Measurements from ENCODE around the gene GBP6.
"Not testable (repeated sequence)": the region's sequence is repeated elsewhere in the genome, so short reads cannot be mapped to it uniquely, and the experiment has no call there.

The GBP6 gene, protein sequence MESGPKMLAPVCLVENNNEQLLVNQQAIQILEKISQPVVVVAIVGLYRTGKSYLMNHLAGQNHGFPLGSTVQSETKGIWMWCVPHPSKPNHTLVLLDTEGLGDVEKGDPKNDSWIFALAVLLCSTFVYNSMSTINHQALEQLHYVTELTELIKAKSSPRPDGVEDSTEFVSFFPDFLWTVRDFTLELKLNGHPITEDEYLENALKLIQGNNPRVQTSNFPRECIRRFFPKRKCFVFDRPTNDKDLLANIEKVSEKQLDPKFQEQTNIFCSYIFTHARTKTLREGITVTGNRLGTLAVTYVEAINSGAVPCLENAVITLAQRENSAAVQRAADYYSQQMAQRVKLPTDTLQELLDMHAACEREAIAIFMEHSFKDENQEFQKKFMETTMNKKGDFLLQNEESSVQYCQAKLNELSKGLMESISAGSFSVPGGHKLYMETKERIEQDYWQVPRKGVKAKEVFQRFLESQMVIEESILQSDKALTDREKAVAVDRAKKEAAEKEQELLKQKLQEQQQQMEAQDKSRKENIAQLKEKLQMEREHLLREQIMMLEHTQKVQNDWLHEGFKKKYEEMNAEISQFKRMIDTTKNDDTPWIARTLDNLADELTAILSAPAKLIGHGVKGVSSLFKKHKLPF

DNA sequence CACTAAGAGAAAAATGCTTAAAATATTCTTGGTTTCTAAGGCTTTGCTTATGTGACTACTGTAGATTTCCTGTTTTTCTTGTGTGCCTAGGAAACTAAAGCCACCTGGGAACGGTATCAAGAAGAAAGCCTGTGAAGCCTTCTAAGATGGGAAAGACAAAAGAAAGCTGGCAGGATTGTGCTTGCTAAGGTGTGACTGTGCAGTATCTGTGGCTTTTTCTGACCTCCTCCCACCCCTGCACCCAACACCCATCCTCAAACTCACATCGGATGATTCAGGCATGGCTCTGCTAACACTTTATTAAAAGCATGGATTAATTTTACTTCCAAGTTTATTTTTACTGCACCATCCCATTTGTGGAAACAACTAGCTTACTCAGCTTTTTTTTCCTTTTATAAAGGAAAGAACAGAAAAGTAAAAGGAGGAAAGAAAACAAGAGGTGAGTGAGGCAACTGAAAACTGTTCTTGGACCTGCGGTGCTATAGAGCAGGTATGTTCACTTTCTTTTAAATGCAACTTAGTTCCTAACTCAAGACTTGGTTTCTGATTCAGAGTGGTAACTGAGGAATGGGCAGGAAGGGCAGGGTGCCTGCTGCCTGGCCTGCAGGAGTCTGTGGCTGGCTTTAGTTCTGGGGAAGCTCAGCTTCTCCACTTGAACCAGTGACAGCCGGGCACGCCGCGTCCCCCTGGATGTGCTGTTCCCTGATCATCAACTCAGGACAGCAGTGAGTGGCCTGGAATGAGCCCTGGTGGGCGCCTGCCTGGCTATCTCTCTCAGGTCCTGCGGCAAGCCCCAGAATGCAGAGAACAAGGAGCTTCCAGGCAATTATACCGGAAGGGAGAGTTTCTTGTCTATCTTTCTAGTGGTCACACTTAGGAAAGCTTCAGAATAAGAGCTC lies at the start of gene GBP6:
TSS of gene GBP6 (plus strand) at position 422 of the 899 bp plus-strand sequence. CDS start 4,493 bp downstream, outside the sequence.
- DNase-seq = no peak

- DNase-seq = no peak
These were observed 41.5 kb upstream of the GBP6 start for GRCh38 chr1:89322402-89322801.

- DNase-seq = no peak
These were observed 32.0 kb upstream of the GBP6 start for GRCh38 chr1:89331890-89332289.

- no peak for DNase-seq
These were observed 31.4 kb upstream of the GBP6 start for GRCh38 chr1:89332461-89332860.

DNA sequence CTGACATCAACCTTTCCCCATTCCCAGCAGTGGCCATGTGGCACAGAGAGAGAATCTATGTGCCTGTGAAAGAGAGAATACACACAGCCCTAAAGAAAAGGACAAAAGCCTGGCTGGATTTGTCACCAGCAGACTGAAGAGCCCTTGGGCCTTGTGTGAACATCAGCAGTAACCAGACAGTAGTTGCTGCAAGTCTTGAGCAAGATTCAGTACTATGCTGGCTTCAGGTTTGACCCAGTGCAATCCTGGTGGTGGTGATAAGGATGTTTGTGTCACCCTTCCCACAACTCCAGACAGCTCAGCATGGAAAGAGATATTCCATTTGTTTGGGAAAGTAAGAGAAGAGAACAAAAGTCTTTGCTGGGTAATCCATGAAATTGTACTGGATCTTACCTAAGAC lies 28.4 kb upstream of the GBP6 start:
- DNase-seq = no peak

DNA sequence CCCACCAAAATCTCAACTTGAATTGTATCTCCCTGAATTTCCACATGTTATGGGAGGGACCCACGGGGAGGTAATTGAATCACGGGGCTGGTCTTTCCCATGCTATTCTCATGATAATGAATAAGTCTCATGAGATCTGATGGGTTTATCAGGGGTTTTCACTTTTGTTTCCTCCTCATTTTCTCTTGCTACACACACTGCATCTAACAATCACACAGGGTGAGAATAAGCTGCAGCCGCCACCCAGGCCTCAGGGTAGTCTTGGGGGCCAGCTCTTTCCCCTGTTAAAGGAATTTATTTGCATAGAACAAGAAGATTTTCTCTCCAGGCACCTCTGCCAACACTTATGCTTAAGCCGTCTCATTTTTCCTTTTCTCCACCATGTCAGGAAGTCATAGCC lies 26.0 kb upstream of the GBP6 start:
- no peak for DNase-seq

- no peak for DNase-seq
These were observed 24.8 kb upstream of the GBP6 start for GRCh38 chr1:89339039-89339438.

- not testable (repeated sequence) for DNase-seq
These were observed 18.4 kb upstream of the GBP6 start for GRCh38 chr1:89345479-89345878.

- DNase-seq = no peak
These were observed 16.6 kb upstream of the GBP6 start for GRCh38 chr1:89347296-89347695.

DNA sequence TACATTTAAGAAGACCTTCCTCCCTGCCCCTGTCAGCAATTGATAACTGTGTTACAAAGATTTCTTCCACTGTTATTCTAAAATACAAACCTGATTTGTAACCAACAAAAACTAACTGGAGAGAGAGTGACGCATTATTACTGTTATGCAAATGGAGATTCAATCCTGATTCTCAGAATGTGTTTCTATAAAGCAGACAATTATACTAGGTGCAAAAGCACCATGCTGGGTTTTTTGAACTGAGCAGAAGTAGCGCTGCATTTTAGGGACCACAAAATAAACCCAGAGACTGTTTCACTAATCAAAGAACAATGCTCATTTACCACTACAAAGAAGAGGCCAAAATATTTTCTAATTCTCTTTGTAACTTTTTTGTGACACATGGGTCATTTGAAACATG lies 13.6 kb upstream of the GBP6 start:
- no peak for DNase-seq

- DNase-seq = no peak
These were observed 12.1 kb upstream of the GBP6 start for GRCh38 chr1:89351597-89352311.

DNA sequence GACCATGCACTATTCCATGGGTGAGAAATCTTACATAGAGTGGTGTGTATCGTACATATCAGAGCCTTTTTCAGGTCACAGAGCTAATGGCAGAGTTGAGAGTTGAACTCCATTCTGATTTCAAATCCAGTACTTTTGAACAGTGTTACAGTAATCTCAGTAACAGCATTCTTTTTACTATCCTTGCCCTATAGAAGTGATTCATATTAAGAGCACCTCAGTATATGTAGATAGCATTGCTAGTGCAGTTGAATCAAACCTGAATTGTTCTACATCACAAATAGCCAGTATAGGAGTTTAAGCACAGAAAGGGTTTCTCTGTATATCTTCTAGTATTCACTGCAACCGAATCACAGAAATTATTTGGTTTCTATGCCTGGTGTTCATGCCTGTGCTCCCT lies 11.4 kb upstream of the GBP6 start:
- DNase-seq = no peak

- no peak for DNase-seq
These were observed 9.7 kb upstream of the GBP6 start for GRCh38 chr1:89354205-89354604.

DNA sequence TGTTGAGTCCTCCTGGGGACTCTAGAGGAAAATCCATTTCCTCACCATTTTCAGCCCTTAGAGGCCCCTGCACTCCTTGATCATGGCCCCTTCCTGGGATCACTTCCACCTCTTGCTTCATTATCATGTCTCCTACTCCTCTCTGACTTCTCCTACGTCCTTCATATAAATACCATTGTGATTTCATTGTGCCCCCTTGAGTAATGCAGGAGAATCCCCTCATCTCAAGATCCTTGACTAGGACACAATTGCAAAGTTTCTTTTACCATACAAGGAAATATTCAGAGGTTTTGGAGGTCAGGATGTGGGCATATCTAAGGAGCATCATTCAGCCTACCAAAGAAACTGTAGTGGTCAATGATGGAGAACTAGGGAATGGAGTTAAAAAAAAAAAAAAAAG lies 8.8 kb upstream of the GBP6 start:
- DNase-seq = no peak

DNA sequence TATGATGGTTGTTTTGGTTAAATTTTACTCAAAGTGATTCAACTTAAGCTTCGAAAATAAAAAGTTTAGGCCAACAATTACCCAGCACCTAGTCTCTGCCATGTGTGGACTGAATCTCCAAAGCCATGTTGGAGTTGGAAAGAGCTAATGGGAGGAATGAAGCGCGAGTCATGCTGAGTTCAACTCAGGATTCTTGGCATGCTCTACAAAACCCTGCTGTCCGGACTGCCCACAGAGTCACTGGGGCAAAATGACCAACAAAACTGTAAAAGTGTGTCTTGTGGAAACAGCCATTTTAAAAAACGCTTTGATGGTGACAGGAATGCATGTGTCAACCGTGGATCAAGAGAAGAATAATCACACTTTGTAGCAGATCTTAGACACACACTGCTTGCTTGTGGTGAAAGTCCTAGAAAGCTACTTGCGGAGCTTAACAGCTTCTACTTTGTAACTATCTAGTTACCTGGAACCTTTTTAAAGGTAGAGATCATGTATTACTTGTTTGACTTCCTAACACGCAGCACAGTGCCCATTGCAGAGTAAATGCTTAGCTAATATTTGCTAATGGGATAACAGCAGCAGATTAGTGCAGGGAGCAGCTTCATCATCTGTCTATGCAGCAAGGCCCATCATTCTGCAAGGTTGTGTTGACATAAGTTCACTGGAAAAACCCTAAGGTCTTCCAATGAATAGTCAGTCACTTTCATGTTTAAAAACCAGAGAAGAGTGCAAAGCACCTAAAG lies 7.0 kb upstream of the GBP6 start:
- DNase-seq = no peak

- DNase-seq = peak; percentile 76
These were observed 5.5 kb upstream of the GBP6 start for GRCh38 chr1:89358287-89358893.

DNA sequence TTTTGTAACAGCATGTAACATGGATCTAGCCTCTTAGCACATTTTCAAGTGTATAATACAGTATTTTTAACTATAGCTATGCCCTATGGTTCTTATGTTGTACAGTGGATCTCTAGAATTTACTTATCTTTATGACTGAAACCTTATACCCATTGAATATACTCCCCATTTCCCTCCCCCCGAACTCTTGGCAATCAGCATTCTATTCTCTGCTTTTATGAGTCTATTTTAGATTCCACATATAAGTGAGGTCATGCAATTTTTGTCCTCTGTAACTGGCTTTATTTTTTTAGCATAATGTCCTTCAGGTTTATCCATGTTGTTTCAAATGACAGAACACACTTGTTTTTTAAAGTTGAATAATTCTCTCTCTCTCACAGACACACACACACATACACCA lies 3.1 kb upstream of the GBP6 start:
- no peak for DNase-seq

- DNase-seq = no peak
These were observed 2.2 kb upstream of the GBP6 start for GRCh38 chr1:89361681-89362080.

- DNase-seq = no peak
These were observed 663 bp upstream of the GBP6 start for GRCh38 chr1:89363196-89363595.

DNA sequence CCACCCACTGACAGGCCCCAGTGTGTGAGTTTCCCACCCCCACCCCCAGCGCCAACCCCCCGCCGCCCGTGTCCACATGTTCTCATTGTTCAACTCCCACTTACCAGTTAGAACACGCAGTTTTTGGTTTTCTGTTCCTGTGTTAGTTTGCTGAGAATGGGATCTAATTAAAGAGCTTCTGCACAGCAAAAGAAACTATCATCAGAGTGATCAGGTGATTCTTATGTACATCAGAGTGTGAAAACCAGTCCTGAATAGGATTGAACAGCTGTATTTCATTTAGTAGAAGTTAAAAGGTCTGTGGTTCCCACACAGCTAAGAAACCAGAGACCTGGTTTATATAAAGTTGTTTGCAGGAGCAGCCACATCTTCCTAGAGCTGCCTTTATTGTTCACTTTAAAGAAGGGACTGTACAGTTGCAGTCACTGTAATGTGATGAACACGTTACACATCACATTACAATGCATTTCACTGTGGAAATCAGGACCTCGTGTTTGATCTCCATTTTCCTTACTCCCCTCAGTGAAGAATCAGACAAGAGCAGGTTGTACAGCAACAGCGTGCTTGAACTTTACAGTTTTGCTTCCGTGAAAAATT lies 1.2 kb downstream of the GBP6 start:
- DNase-seq = no peak

- DNase-seq = no peak
These were observed 3.4 kb downstream of the GBP6 start for GRCh38 chr1:89367221-89367620.

All from hematopoietic multipotent progenitor cell treated with erythropoietin and hydrocortisone succinate and interleukin-3 and kit ligand, for 8 days (in vitro differentiated cells).